Immature natural killer cell (primary cell): ENCODE results near the gene TCF7. TPM values are rescaled to one million over a fixed set of nuclear protein-coding genes. Genes with fewer than 3 reads are reported as not detected.

Experiments
- DNase-seq, 3 donors: peaks; one replicate each; pipeline ENCODE4 v3.0.0; 2022; ENCODE audit warnings: mixed read lengths in 1 of 3
- H3K27ac Mint-ChIP-seq, 6 donors: one replicate each; pipeline ENCODE4 v1.8.0; 2020; ENCODE audit warnings: mixed read lengths in 6 of 6, mild to moderate bottlenecking in 5 of 6, inconsistent platforms in 4 of 6, moderate library complexity in 3 of 6
- H3K27me3 Mint-ChIP-seq, 3 donors: one replicate each; pipeline ENCODE4 v1.8.0; 2020 to 2021; ENCODE audit warnings: low read depth in 3 of 3, mild to moderate bottlenecking in 3 of 3, mixed read lengths in 3 of 3, moderate library complexity in 3 of 3, inconsistent platforms in 1 of 3
- H3K36me3 Mint-ChIP-seq, 3 donors: one replicate each; pipeline ENCODE4 v1.8.0; 2020; ENCODE audit warnings: mixed read lengths in 3 of 3, inconsistent platforms in 2 of 3, mild to moderate bottlenecking in 2 of 3
- H3K4me1 Mint-ChIP-seq, 2 donors: one replicate each; pipeline ENCODE4 v1.8.0; 2020; ENCODE audit warnings: inconsistent platforms in 2 of 2, mild to moderate bottlenecking in 2 of 2, mixed read lengths in 2 of 2, moderate library complexity in 1 of 2
- H3K4me3 Mint-ChIP-seq, 5 donors: one replicate each; pipeline ENCODE4 v1.8.0; 2020; ENCODE audit warnings: mild to moderate bottlenecking in 5 of 5, mixed read lengths in 5 of 5, inconsistent platforms in 3 of 5, moderate library complexity in 3 of 5
- H3K9me3 Mint-ChIP-seq, 6 donors: one replicate each; pipeline ENCODE4 v1.8.0; 2020; ENCODE audit warnings: mild to moderate bottlenecking in 6 of 6, mixed read lengths in 6 of 6, inconsistent platforms in 4 of 6, moderate library complexity in 3 of 6
- polyA plus RNA-seq, 3 donors: library from polyadenylated mRNA; unstranded; fragments of 300-500 nt; fragmentation: Illumina TruSeq; gene quantifications; one replicate each; pipeline ENCODE4 v1.2.3, GENCODE V29; 2021

Gene TCF7
- polyA plus RNA-seq, 3 donors from 2014 or later: 14.9 to 50.9 (median 38.2) TPM

- Mint-ChIP-seq H3K4me1 (peaks cover 93 to 94% of the 10 kb centered on the region in 2 donors), H3K9me3 (no peaks in the 10 kb centered on the region), H3K36me3 (peaks cover 0 to 12% (median 6%) of the 10 kb centered on the region in 3 donors), H3K27me3 (peaks cover 2 to 15% (median 9%) of the 10 kb centered on the region in 3 donors), H3K4me3 (peak overlapping the region; percentile 23 to 69 (median 46)), H3K27ac (peak overlapping the region; percentile 84 to 95 (median 92))
- DNase-seq: no peak
These were observed 8.9 kb downstream of the TCF7 start for GRCh38 chr5:134123360-134123759.

GRCh38 chr5:134124289-134125038 is 10.0 kb downstream of the TCF7 start:
- peak overlapping the region in 4 of 5 donors; percentile 23 to 69 (median 50) for H3K4me3 Mint-ChIP-seq
- peaks cover 2 to 14% (median 9%) of the 10 kb centered on the region in 3 donors for H3K27me3 Mint-ChIP-seq
- H3K27ac Mint-ChIP-seq: peak overlapping the region; percentile 70 to 94 (median 89)
- H3K9me3 Mint-ChIP-seq: no peaks in the 10 kb centered on the region
- no peak for DNase-seq
- H3K36me3 Mint-ChIP-seq: peaks cover 0 to 8% (median 6%) of the 10 kb centered on the region in 3 donors
- peaks cover 93 to 94% of the 10 kb centered on the region in 2 donors for H3K4me1 Mint-ChIP-seq

- Mint-ChIP-seq H3K27me3 (peaks cover 2 to 13% (median 12%) of the 10 kb centered on the region in 3 donors), H3K36me3 (peaks cover 0 to 6% (median 3%) of the 10 kb centered on the region in 3 donors), H3K4me3 (peak overlapping the region; percentile 40 to 69 (median 57)), H3K27ac (peak overlapping the region; percentile 70 to 93 (median 88)), H3K4me1 (peaks cover 93 to 94% of the 10 kb centered on the region in 2 donors), H3K9me3 (no peaks in the 10 kb centered on the region)
- no peak for DNase-seq
These were observed 10.8 kb downstream of the TCF7 start for GRCh38 chr5:134125039-134126015.

- H3K27ac Mint-ChIP-seq: peak overlapping the region; percentile 20 to 98 (median 94)
- peaks cover 96 to 98% of the 10 kb centered on the region in 2 donors for H3K4me1 Mint-ChIP-seq
- H3K9me3 Mint-ChIP-seq: no peaks in the 10 kb centered on the region
- DNase-seq: no peak
- H3K27me3 Mint-ChIP-seq: peaks cover 12 to 18% (median 12%) of the 10 kb centered on the region in 3 donors
- H3K36me3 Mint-ChIP-seq: peaks cover 0 to 13% (median 0%) of the 10 kb centered on the region in 3 donors
- H3K4me3 Mint-ChIP-seq: peak overlapping the region in 2 of 5 donors; percentile 21 to 38
These were observed 12.9 kb downstream of the TCF7 start for GRCh38 chr5:134127376-134127861.

GRCh38 chr5:134127988-134128647 is 13.6 kb downstream of the TCF7 start:
- Mint-ChIP-seq H3K9me3 (no peaks in the 10 kb centered on the region), H3K4me3 (peak overlapping the region in 2 of 5 donors; percentile 17 to 38), H3K27ac (peak overlapping the region; percentile 20 to 98 (median 94)), H3K27me3 (peaks cover 12 to 22% (median 18%) of the 10 kb centered on the region in 3 donors), H3K36me3 (peaks cover 0 to 13% (median 4%) of the 10 kb centered on the region in 3 donors), H3K4me1 (peaks cover 96 to 98% of the 10 kb centered on the region in 2 donors)
- no peak for DNase-seq

- H3K27me3 Mint-ChIP-seq: peaks cover 12 to 22% (median 18%) of the 10 kb centered on the region in 3 donors
- peaks cover 96 to 98% of the 10 kb centered on the region in 2 donors for H3K4me1 Mint-ChIP-seq
- H3K4me3 Mint-ChIP-seq: peak overlapping the region in 4 of 5 donors; percentile 39 to 77 (median 58)
- peaks cover 0 to 9% (median 4%) of the 10 kb centered on the region in 3 donors for H3K36me3 Mint-ChIP-seq
- H3K9me3 Mint-ChIP-seq: no peaks in the 10 kb centered on the region
- no peak for DNase-seq
- H3K27ac Mint-ChIP-seq: peak overlapping the region; percentile 93 to 98 (median 97)
These were observed 14.1 kb downstream of the TCF7 start for GRCh38 chr5:134128648-134128995.

GRCh38 chr5:134129411-134130238 is 15.1 kb downstream of the TCF7 start:
- Mint-ChIP-seq H3K4me1 (peaks cover 93 to 94% of the 10 kb centered on the region in 2 donors), H3K9me3 (no peaks in the 10 kb centered on the region), H3K27ac (peak overlapping the region; percentile 93 to 98 (median 97))

GRCh38 chr5:134130239-134130945 is 15.9 kb downstream of the TCF7 start:
- peaks cover 91 to 93% of the 10 kb centered on the region in 2 donors for H3K4me1 Mint-ChIP-seq
- peak overlapping the region; percentile 51 to 83 (median 74) for H3K4me3 Mint-ChIP-seq
- no peaks in the 10 kb centered on the region for H3K9me3 Mint-ChIP-seq
- H3K27ac Mint-ChIP-seq: peak overlapping the region; percentile 93 to 98 (median 97)
- H3K27me3 Mint-ChIP-seq: peaks cover 12 to 26% (median 15%) of the 10 kb centered on the region in 3 donors
- no peak for DNase-seq
- peaks cover 0 to 9% (median 6%) of the 10 kb centered on the region in 3 donors for H3K36me3 Mint-ChIP-seq

More at GRCh38 chr5:134129411-134130238, 15.1 kb downstream of the TCF7 start:
- Mint-ChIP-seq H3K36me3 (peaks cover 0 to 7% (median 4%) of the 10 kb centered on the region in 3 donors), H3K4me3 (peak overlapping the region; percentile 48 to 77 (median 67)), H3K27me3 (peaks cover 12 to 22% (median 18%) of the 10 kb centered on the region in 3 donors)
- peak; percentile 49 to 53 (median 52) for DNase-seq

- Mint-ChIP-seq H3K27ac (peak overlapping the region; percentile 93 to 98 (median 97)), H3K36me3 (peaks cover 5 to 13% (median 13%) of the 10 kb centered on the region in 3 donors), H3K4me3 (peak overlapping the region; percentile 51 to 83 (median 74)), H3K9me3 (no peaks in the 10 kb centered on the region), H3K4me1 (peaks cover 91 to 93% of the 10 kb centered on the region in 2 donors), H3K27me3 (peaks cover 12 to 29% (median 15%) of the 10 kb centered on the region in 3 donors)
- peak; percentile 53 to 64 (median 56) for DNase-seq
These were observed 16.7 kb downstream of the TCF7 start for GRCh38 chr5:134131165-134131564.

- Mint-ChIP-seq H3K36me3 (peaks cover 5 to 13% (median 13%) of the 10 kb centered on the region in 3 donors), H3K27me3 (peaks cover 12 to 29% (median 15%) of the 10 kb centered on the region in 3 donors), H3K4me1 (peaks cover 91 to 95% of the 10 kb centered on the region in 2 donors), H3K9me3 (no peaks in the 10 kb centered on the region), H3K4me3 (peak overlapping the region; percentile 67 to 83 (median 77)), H3K27ac (peak overlapping the region; percentile 93 to 98 (median 97))
- DNase-seq: no peak
These were observed 17.3 kb downstream of the TCF7 start for GRCh38 chr5:134131578-134132350.
